K562 (cell line): ENCODE measurements around the gene FGFR4. TPM values are rescaled to one million over a fixed set of nuclear protein-coding genes. Genes with fewer than 3 reads are reported as not detected.
A peak's percentile ranks its signal among the peaks of the same experiment; 100 is the strongest.

Source experiments
- ATAC-seq: fragments of 200-7000 bp; cut with Tn5 transposase; 3 replicates; pipeline ENCODE4 v1.9.1; 2020; ENCODE audit warnings: moderate library complexity
- BruUV-seq: library from RNA; stranded (reverse); fragments of 400-500 nt; replicated peaks from 2 replicates; lab custom pipeline; 2021; lab: Mats Ljungman, UMichigan
- CTCF ChIA-PET: fragments of 300-600 bp; formaldehyde crosslinking; extraction: SDS; loops from one replicate; lab custom pipeline; 2021; ENCODE audit warnings: low intra/inter-chr PET ratio; lab: Yijun Ruan, JAX
- POLR2A ChIA-PET: fragments of 300-600, 350-650 bp; sonication (Branson Sonifier 250); formaldehyde crosslinking; extraction: SDS; loops from one replicate; lab custom pipeline; 2021; ENCODE audit warnings: antibody characterized with exemption, inconsistent platforms; lab: Yijun Ruan, JAX
- DNase-seq, 4 experiments: peaks; one replicate each; pipeline versions ENCODE4 v3.0.0 to v3.0.0-alpha.2; 2011 to 2018; ENCODE audit warnings: low spot score in 3 of 4, mixed read lengths in 3 of 4; ENCODE audit errors: extremely low read depth in 1 of 4
- FAIRE-seq: peaks from 2 replicates; lab custom pipeline; 2011; peaks lifted over from hg19 to GRCh38; lab: Jason Lieb, UNC
- H2AFZ ChIP-seq: 2 replicates; pipeline ENCODE4 v1.6.0; 2011; ENCODE audit warnings: low read depth, low read length, control low read depth, inconsistent platforms
- H3K27ac ChIP-seq: fragments of 200-600 bp; 3 replicates; pipeline ENCODE4 v1.8.0; 2011; ENCODE audit warnings: low read depth, mild to moderate bottlenecking, control low read depth, inconsistent platforms, low read length, moderate library complexity, mixed read lengths; ENCODE audit errors: extremely low read depth
- H3K27me3 ChIP-seq, 2 experiments: fragments of 300-600 bp in 1 of 2; 2 replicates in 1 of 2; 3 replicates in 1 of 2; pipeline versions ENCODE4 v1.6.0 to v1.8.0; 2011; ENCODE audit warnings: inconsistent platforms in 2 of 2, low read length in 2 of 2, mild to moderate bottlenecking in 1 of 2, mixed read lengths in 1 of 2, moderate library complexity in 1 of 2; ENCODE audit not compliant: control insufficient read depth in 2 of 2, insufficient read depth in 2 of 2
- H3K36me3 ChIP-seq: fragments of 300-600 bp; 3 replicates; pipeline ENCODE4 v1.8.0; 2011; ENCODE audit warnings: mild to moderate bottlenecking, low read length, inconsistent platforms; ENCODE audit not compliant: control insufficient read depth, insufficient read depth
- H3K4me1 ChIP-seq, 2 experiments: fragments of 200-600 bp in 1 of 2; replicated peaks in 1 of 2; 2 replicates in 1 of 2; 3 replicates in 1 of 2; pipeline versions ENCODE4 v1.5.1 to v1.8.0; 2011; ENCODE audit warnings: inconsistent platforms in 2 of 2, low read length in 2 of 2, mild to moderate bottlenecking in 1 of 2, mixed read lengths in 1 of 2, moderate library complexity in 1 of 2; ENCODE audit not compliant: control insufficient read depth in 2 of 2, insufficient read depth in 2 of 2
- H3K4me2 ChIP-seq: 2 replicates; pipeline ENCODE4 v1.6.1; 2011; ENCODE audit warnings: low read length, control low read depth, inconsistent platforms, mixed read lengths; ENCODE audit not compliant: insufficient read depth
- H3K4me3 ChIP-seq: fragments of 200-600 bp; sonication (generic), shearing (Covaris generic); 2 replicates; pipeline ENCODE4 v1.5.1; 2016; ENCODE audit warnings: control low read depth, inconsistent platforms
- H3K79me2 ChIP-seq: fragments of 200-600 bp; 3 replicates; pipeline ENCODE4 v1.8.0; 2011; ENCODE audit warnings: low read length, inconsistent platforms; ENCODE audit not compliant: control insufficient read depth, insufficient read depth
- H3K9ac ChIP-seq, 2 experiments: 2 replicates each; pipeline versions ENCODE4 v1.6.0 to v1.6.1; 2011; ENCODE audit warnings: low read depth in 2 of 2, low read length in 2 of 2, control low read depth in 1 of 2, inconsistent platforms in 1 of 2, mild to moderate bottlenecking in 1 of 2, mixed read lengths in 1 of 2; ENCODE audit not compliant: insufficient read depth in 1 of 2
- H3K9me1 ChIP-seq: one replicate; pipeline ENCODE4 v1.6.0; 2011; ENCODE audit warnings: inconsistent platforms, mild to moderate bottlenecking, low read length, moderate library complexity; ENCODE audit not compliant: control insufficient read depth, insufficient read depth
- H3K9me3 ChIP-seq: replicated peaks from 2 replicates; pipeline ENCODE4 v1.5.1; 2011; ENCODE audit warnings: low read depth, low read length, inconsistent platforms; ENCODE audit not compliant: control insufficient read depth, insufficient read depth
- H4K20me1 ChIP-seq: replicated peaks from 2 replicates; pipeline ENCODE4 v1.6.1; 2011; ENCODE audit warnings: low read length, inconsistent platforms, mixed read lengths; ENCODE audit not compliant: control insufficient read depth, insufficient read depth
- ARNT ChIP-seq, 2 experiments: fragments of 450-650 bp; IDR thresholded peaks; 2 replicates each; pipeline ENCODE4 v1.6.1; 2016; ENCODE audit warnings: mild to moderate bottlenecking in 1 of 2
- BRF1 ChIP-seq: IDR thresholded peaks from 3 replicates; pipeline ENCODE4 v1.6.1; 2011; ENCODE audit warnings: borderline replicate concordance, mild to moderate bottlenecking; ENCODE audit not compliant: insufficient read length; ENCODE audit errors: extremely low read depth
- CCNT2 ChIP-seq: IDR thresholded peaks from 2 replicates; pipeline ENCODE4 v1.6.1; 2011; ENCODE audit warnings: borderline replicate concordance, low read depth, mild to moderate bottlenecking, moderate library complexity, mixed read lengths, low read length; ENCODE audit not compliant: insufficient read length; ENCODE audit errors: extremely low read depth
- CREBBP ChIP-seq: IDR thresholded peaks from one replicate; pipeline ENCODE4 v1.6.1; 2012; ENCODE audit warnings: low read depth, mild to moderate bottlenecking, control low read depth, inconsistent platforms, low read length
- DPF2 ChIP-seq: fragments of 450-650 bp; IDR thresholded peaks from 2 replicates; pipeline ENCODE4 v1.6.1; 2016
- FOSL1 ChIP-seq: fragments of 200-800 bp; sonication (Bioruptor generic); conservative IDR thresholded peaks from 2 replicates; pipeline ENCODE4 v1.6.1; 2016; ENCODE audit warnings: missing genetic modification characterization, missing compliant biosample characterization
- HDAC2 ChIP-seq: fragments of 450-650 bp; IDR thresholded peaks from 2 replicates; pipeline ENCODE4 v1.6.1; 2016; ENCODE audit warnings: mild to moderate bottlenecking
- MIER1 ChIP-seq: fragments of 450-650 bp; IDR thresholded peaks from 2 replicates; pipeline ENCODE4 v1.6.1; 2016; ENCODE audit warnings: antibody characterized with exemption, mild to moderate bottlenecking, low read depth
- MYNN ChIP-seq, 2 experiments: sonication (generic); formaldehyde crosslinking in 1 of 2; IDR thresholded peaks; 2 replicates each; pipeline versions ENCODE4 v1.5.0 to v1.6.1; 2016 to 2020; ENCODE audit warnings: antibody characterized with exemption in 1 of 2, missing genetic modification reagents in 1 of 2
- PHF8 ChIP-seq: fragments of 200-600 bp; sonication (generic); IDR thresholded peaks from 2 replicates; pipeline ENCODE4 v1.6.1; 2012; ENCODE audit warnings: mixed run types, mild to moderate bottlenecking, inconsistent platforms, low read length, moderate library complexity, borderline replicate concordance
- RBM25 ChIP-seq: fragments of 200-400 bp; formaldehyde crosslinking; IDR thresholded peaks from 2 replicates; pipeline ENCODE4 v1.6.1; 2018; ENCODE audit warnings: low read length, low read depth, moderate library complexity; ENCODE audit not compliant: severe bottlenecking
- SMARCB1 ChIP-seq: IDR thresholded peaks from 2 replicates; pipeline ENCODE4 v1.6.1; 2011; ENCODE audit warnings: improper control_type of control experiment, low read depth; ENCODE audit not compliant: insufficient read length
- SREBF2 ChIP-seq: sonication (generic); formaldehyde crosslinking; IDR thresholded peaks from 2 replicates; pipeline ENCODE4 v1.4.0; 2020; ENCODE audit warnings: mild to moderate bottlenecking, missing genetic modification reagents
- TCF7L2 ChIP-seq: fragments of 150-350 bp; IDR thresholded peaks from 2 replicates; pipeline ENCODE4 v1.6.1; 2016; ENCODE audit warnings: low read depth, mild to moderate bottlenecking, low read length, moderate library complexity
- TRIM25 ChIP-seq: fragments of 450-650 bp; IDR thresholded peaks from 2 replicates; pipeline ENCODE4 v1.7.0; 2016; ENCODE audit warnings: borderline replicate concordance
- XRCC3 ChIP-seq: fragments of 450-650 bp; IDR thresholded peaks from 2 replicates; pipeline ENCODE4 v1.6.1; 2017; ENCODE audit warnings: mild to moderate bottlenecking, moderate library complexity
- ZKSCAN1 ChIP-seq: fragments of 150-350 bp; IDR thresholded peaks from 2 replicates; pipeline ENCODE4 v1.6.1; 2016; ENCODE audit warnings: low read depth, low read length
- ZKSCAN8 ChIP-seq: fragments of 200-800 bp; sonication (Bioruptor generic); IDR thresholded peaks from 2 replicates; pipeline ENCODE4 v1.6.1; 2016; ENCODE audit warnings: missing genetic modification characterization, missing compliant biosample characterization
- ZNF224 ChIP-seq: sonication (generic); formaldehyde crosslinking; IDR thresholded peaks from 2 replicates; pipeline ENCODE4 v1.8.0; 2022; ENCODE audit warnings: mild to moderate bottlenecking, missing genetic modification reagents
- ZSCAN29 ChIP-seq: fragments of 450-650 bp; IDR thresholded peaks from 2 replicates; pipeline ENCODE4 v1.6.1; 2017
- ZSCAN32 ChIP-seq: fragments of 450-650 bp; formaldehyde crosslinking; IDR thresholded peaks from 2 replicates; pipeline ENCODE4 v1.4.0; 2020; ENCODE audit warnings: mild to moderate bottlenecking, moderate library complexity
- WGBS: fragments of 100-300 bp; shearing (Covaris generic); methylation state at CpG from one replicate; pipeline ENCODE4 v1.1.6; 2016; ENCODE audit warnings: low coverage, mixed read lengths; ENCODE audit not compliant: insufficient coverage; ENCODE audit errors: missing lambda C conversion rate; 5-methylcytosine and 5-hydroxymethylcytosine counted together
- in situ Hi-C: fragments of 300-500 bp; cut with MboI; formaldehyde crosslinking; loops from 4 replicates; pipeline ENCODE4 v1.15.0; 2018; ENCODE audit warnings: inconsistent platforms, mixed read lengths
- intact Hi-C: fragments of 100-400 bp; cut with micrococcal nuclease; formaldehyde crosslinking; loops from 2 replicates; pipeline ENCODE4 v1.14.2; 2022
- polyA plus RNA-seq, 8 experiments: library from polyadenylated mRNA; depleted of rRNA in 4 of 8; stranded (reverse) in 5 of 8; unstranded in 3 of 8; fragments of >200 nt; fragmentation: Nextera tagmentation in 2 of 8; fragmentation: Illumina TruSeq in 1 of 8; extraction: Ambion mirVana in 2 of 8; extraction: Trizol in 1 of 8; gene quantifications; 2 replicates each; pipeline versions ENCODE4 v1.2.1 to v1.2.3, GENCODE V29; 2011 to 2014; ENCODE audit warnings: inconsistent platforms in 1 of 8, missing spikeins in 1 of 8
- total RNA-seq, 7 experiments: library from RNA; depleted of rRNA in 6 of 7; stranded (reverse); fragments of >200 nt in 6 of 7; fragmentation: Illumina TruSeq in 2 of 7; extraction: Trizol in 2 of 7; gene quantifications; 2 replicates each; pipeline versions ENCODE4 v1.2.1 to v1.2.3, GENCODE V29; 2011 to 2021; ENCODE audit warnings: low replicate concordance in 1 of 7

FGFR4 gene
- total and polyA plus RNA-seq, 9 of the 15 experiments (the other 6 are each of a cell fraction or from before 2014, with no cell fraction given) = 0.76 to 35.4 (median 7.5) TPM

- H3K9me3 ChIP-seq = no peaks in the 10 kb centered on the region
- intact Hi-C loops = loop anchor here (1.0 to 10.0 kb wide), 6 partner anchors 187 to 341 kb away; partner anchors contain the start of genes HK3 and PRR7
- peak; percentile 95 for FAIRE-seq
- no peaks in the 10 kb centered on the region for H3K36me3 ChIP-seq
- DNase-seq = peak; percentile 79 to 89 (median 84)
- no peaks in the 10 kb centered on the region for H3K9me1 ChIP-seq
- no peaks in the 10 kb centered on the region for H3K79me2 ChIP-seq
- in situ Hi-C loops = loop anchor here (5.0 to 25.0 kb wide), 3 partner anchors 341 to 1376 kb away; no protein-coding TSS in a partner anchor
- peak; percentile 71 for ATAC-seq
- no peak overlapping the region for H3K4me3 ChIP-seq
- peaks cover 15 to 29% of the 10 kb centered on the region in 2 experiments; a peak in 4 of 5 replicates for H3K4me1 ChIP-seq
- WGBS = 7% methylated on average over 14 of the region's 14 CpGs
- no peaks in the 10 kb centered on the region for H3K27me3 ChIP-seq
- peak overlapping the region; percentile 2; the same call in 1 of the 2 replicates for H3K4me2 ChIP-seq
- ChIA-PET POLR2A (interaction anchor here (0.5 to 1.1 kb wide), 12 partner anchors 9 to 452 kb away, joined by 3 to 6 read pairs (median 3); partner anchors contain the start of genes PRELID1 and RAB24), CTCF (interaction anchor here (0.7 to 2.2 kb wide), 4 partner anchors 42 to 341 kb away, joined by 3 to 9 read pairs (median 4); no protein-coding TSS in a partner anchor)
- no TSS peak for BruUV-seq
- H3K27ac ChIP-seq = no peak overlapping the region
- peaks cover 15% of the 10 kb centered on the region for H4K20me1 ChIP-seq
- H3K9ac ChIP-seq = peak overlapping the region in 1 of 2 experiments; percentile 21; a peak in 1 of 4 replicates
- H2AFZ ChIP-seq = no peak overlapping the region
- TF ChIP-seq MYNN (IDR thresholded peaks at IDR 0.05) (peak; percentile 67; the same call in 1 of the 2 replicates), MYNN (CRISPR knock-in tag; IDR thresholded peaks at IDR 0.05) (no peak), TCF7L2 (no peak), CCNT2 (peak; percentile 71), ZKSCAN1 (0 out of 2 replicates have a peak, but pooled peaks have one; percentile 2), MIER1 (0 out of 2 replicates have a peak, but pooled peaks have one; percentile 23), FOSL1 (tag) (peak; percentile 73), PHF8 (no peak), HDAC2 (peak; percentile 95), DPF2 (peak; percentile 87), TRIM25 (no peak), ARNT (IDR thresholded peaks at IDR 0.05) (peak; percentile 24 to 88; a peak in 2 of 4 replicates), ZKSCAN8 (CRISPR knock-in tag) (no peak), XRCC3 (no peak), ZNF224 (CRISPR knock-in tag) (no peak), ZSCAN32 (CRISPR knock-in tag) (no peak), RBM25 (no peak), BRF1 (no peak), SMARCB1 (no peak), CREBBP (no peak), SREBF2 (CRISPR knock-in tag) (no peak), ZSCAN29 (no peak)
These were observed 27.1 kb downstream of the FGFR4 start for GRCh38 chr5:177113566-177114424.
